WTC11 (cell line): ENCODE data around the gene JTB. TPM values are rescaled to one million over a fixed set of nuclear protein-coding genes. Genes with fewer than 3 reads are reported as not detected.
A peak's percentile ranks its signal among the peaks of the same experiment; 100 is the strongest.

Source experiments
- CTCF ChIP-seq: fragments of 200-600 bp; IDR thresholded peaks from 2 replicates; pipeline ENCODE4 v1.8.0; 2022; ENCODE audit warnings: antibody characterized with exemption
- ETV6 ChIP-seq: sonication (generic); formaldehyde crosslinking; IDR thresholded peaks from 2 replicates; pipeline ENCODE4 v1.8.1; 2022; ENCODE audit warnings: mild to moderate bottlenecking, missing genetic modification reagents
- FOXJ3 ChIP-seq: sonication (generic); formaldehyde crosslinking; IDR thresholded peaks from 2 replicates; pipeline ENCODE4 v1.9.0; 2021; ENCODE audit warnings: missing genetic modification reagents, mild to moderate bottlenecking, borderline replicate concordance
- GABPB1 ChIP-seq: sonication (generic); formaldehyde crosslinking; IDR thresholded peaks from 2 replicates; pipeline ENCODE4 v1.8.1; 2023; ENCODE audit warnings: mild to moderate bottlenecking, missing genetic modification reagents
- KAT7 ChIP-seq: sonication (generic); formaldehyde crosslinking; IDR thresholded peaks from 2 replicates; pipeline ENCODE4 v1.8.1; 2023; ENCODE audit warnings: missing genetic modification reagents, mild to moderate bottlenecking, borderline replicate concordance
- NFE2L1 ChIP-seq: sonication (generic); formaldehyde crosslinking; IDR thresholded peaks from 2 replicates; pipeline ENCODE4 v1.8.1; 2023; ENCODE audit warnings: missing genetic modification reagents
- NR2C2 ChIP-seq: sonication (generic); formaldehyde crosslinking; IDR thresholded peaks from 2 replicates; pipeline ENCODE4 v1.8.0; 2022; ENCODE audit warnings: mild to moderate bottlenecking, missing genetic modification reagents
- PRRX2 ChIP-seq: fragments of 250-450 bp; sonication (Bioruptor Pico); IDR thresholded peaks from 2 replicates; pipeline ENCODE4 v1.8.0; 2021; ENCODE audit warnings: mild to moderate bottlenecking
- SMAD4 ChIP-seq: sonication (generic); formaldehyde crosslinking; IDR thresholded peaks from 2 replicates; pipeline ENCODE4 v1.8.0; 2022; ENCODE audit warnings: mild to moderate bottlenecking, missing genetic modification reagents
- STAT6 ChIP-seq: sonication (generic); formaldehyde crosslinking; conservative IDR thresholded peaks from 2 replicates; pipeline ENCODE4 v1.8.1; 2023; ENCODE audit warnings: mild to moderate bottlenecking, low read depth, missing genetic modification reagents, moderate library complexity
- USF2 ChIP-seq: sonication (generic); formaldehyde crosslinking; IDR thresholded peaks from 2 replicates; pipeline ENCODE4 v1.8.1; 2023; ENCODE audit warnings: mild to moderate bottlenecking, missing genetic modification reagents, moderate library complexity
- ZNF121 ChIP-seq: sonication (generic); formaldehyde crosslinking; IDR thresholded peaks from 2 replicates; pipeline ENCODE4 v1.8.0; 2023; ENCODE audit warnings: missing genetic modification reagents
- ZNF416 ChIP-seq: fragments of 250-450 bp; sonication (Bioruptor Pico); IDR thresholded peaks from 2 replicates; pipeline ENCODE4 v1.9.0; 2021; ENCODE audit warnings: mild to moderate bottlenecking, inconsistent platforms
- ZNF423 ChIP-seq: fragments of 250-450 bp; sonication (Bioruptor Pico); IDR thresholded peaks from 2 replicates; pipeline ENCODE4 v2.1.2; 2022; ENCODE audit warnings: mild to moderate bottlenecking, moderate library complexity
- total RNA-seq: library from RNA; stranded (reverse); gene quantifications from 3 replicates; pipeline ENCODE4 v1.2.3, GENCODE V29; 2021
- TF ChIP-seq, protein P1 (sequence below): sonication (generic); formaldehyde crosslinking; IDR thresholded peaks from 2 replicates; pipeline ENCODE4 v1.8.1; 2023; ENCODE audit warnings: mild to moderate bottlenecking, missing genetic modification reagents, moderate library complexity
- TF ChIP-seq, protein P2 (sequence below): fragments of 250-450 bp; sonication (Bioruptor Pico); IDR thresholded peaks from 2 replicates; pipeline ENCODE4 v1.9.0; 2021; ENCODE audit warnings: mild to moderate bottlenecking
- TF ChIP-seq, protein P3 (sequence below): sonication (generic); formaldehyde crosslinking; IDR thresholded peaks from 2 replicates; pipeline ENCODE4 v1.8.1; 2023; ENCODE audit warnings: mild to moderate bottlenecking, moderate library complexity, missing genetic modification reagents
- TF ChIP-seq, protein P4 (sequence below): fragments of 250-450 bp; sonication (Bioruptor Pico); IDR thresholded peaks from 2 replicates; pipeline ENCODE4 v1.9.0; 2021; ENCODE audit warnings: mild to moderate bottlenecking, borderline replicate concordance
- TF ChIP-seq, protein P5 (sequence below): sonication (generic); formaldehyde crosslinking; IDR thresholded peaks from 2 replicates; pipeline ENCODE4 v1.8.1; 2023; ENCODE audit warnings: mild to moderate bottlenecking, missing genetic modification reagents, borderline replicate concordance

JTB gene
- total RNA-seq, 1 experiment from 2014 or later, result 90.3 TPM

GRCh38 chr1:153990468-153991150, 13.1 kb upstream of the JTB start, which contains the start of gene RPS27 (continued):
- TF ChIP-seq, protein P1, sequence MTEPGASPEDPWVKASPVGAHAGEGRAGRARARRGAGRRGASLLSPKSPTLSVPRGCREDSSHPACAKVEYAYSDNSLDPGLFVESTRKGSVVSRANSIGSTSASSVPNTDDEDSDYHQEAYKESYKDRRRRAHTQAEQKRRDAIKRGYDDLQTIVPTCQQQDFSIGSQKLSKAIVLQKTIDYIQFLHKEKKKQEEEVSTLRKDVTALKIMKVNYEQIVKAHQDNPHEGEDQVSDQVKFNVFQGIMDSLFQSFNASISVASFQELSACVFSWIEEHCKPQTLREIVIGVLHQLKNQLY (CRISPR knock-in tag), result no peak
- TF ChIP-seq, protein P2, sequence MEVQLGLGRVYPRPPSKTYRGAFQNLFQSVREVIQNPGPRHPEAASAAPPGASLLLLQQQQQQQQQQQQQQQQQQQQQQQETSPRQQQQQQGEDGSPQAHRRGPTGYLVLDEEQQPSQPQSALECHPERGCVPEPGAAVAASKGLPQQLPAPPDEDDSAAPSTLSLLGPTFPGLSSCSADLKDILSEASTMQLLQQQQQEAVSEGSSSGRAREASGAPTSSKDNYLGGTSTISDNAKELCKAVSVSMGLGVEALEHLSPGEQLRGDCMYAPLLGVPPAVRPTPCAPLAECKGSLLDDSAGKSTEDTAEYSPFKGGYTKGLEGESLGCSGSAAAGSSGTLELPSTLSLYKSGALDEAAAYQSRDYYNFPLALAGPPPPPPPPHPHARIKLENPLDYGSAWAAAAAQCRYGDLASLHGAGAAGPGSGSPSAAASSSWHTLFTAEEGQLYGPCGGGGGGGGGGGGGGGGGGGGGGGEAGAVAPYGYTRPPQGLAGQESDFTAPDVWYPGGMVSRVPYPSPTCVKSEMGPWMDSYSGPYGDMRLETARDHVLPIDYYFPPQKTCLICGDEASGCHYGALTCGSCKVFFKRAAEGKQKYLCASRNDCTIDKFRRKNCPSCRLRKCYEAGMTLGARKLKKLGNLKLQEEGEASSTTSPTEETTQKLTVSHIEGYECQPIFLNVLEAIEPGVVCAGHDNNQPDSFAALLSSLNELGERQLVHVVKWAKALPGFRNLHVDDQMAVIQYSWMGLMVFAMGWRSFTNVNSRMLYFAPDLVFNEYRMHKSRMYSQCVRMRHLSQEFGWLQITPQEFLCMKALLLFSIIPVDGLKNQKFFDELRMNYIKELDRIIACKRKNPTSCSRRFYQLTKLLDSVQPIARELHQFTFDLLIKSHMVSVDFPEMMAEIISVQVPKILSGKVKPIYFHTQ (CRISPR knock-in tag), result peak; percentile 88; the same call in 1 of the 2 replicates
- 0 out of 2 replicates have a peak, but pooled peaks have one; percentile 55 for TF ChIP-seq SMAD4 (CRISPR knock-in tag)
- TF ChIP-seq, protein P3, sequence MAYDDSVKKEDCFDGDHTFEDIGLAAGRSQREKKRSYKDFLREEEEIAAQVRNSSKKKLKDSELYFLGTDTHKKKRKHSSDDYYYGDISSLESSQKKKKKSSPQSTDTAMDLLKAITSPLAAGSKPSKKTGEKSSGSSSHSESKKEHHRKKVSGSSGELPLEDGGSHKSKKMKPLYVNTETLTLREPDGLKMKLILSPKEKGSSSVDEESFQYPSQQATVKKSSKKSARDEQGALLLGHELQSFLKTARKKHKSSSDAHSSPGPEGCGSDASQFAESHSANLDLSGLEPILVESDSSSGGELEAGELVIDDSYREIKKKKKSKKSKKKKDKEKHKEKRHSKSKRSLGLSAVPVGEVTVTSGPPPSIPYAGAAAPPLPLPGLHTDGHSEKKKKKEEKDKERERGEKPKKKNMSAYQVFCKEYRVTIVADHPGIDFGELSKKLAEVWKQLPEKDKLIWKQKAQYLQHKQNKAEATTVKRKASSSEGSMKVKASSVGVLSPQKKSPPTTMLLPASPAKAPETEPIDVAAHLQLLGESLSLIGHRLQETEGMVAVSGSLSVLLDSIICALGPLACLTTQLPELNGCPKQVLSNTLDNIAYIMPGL (CRISPR knock-in tag), result no peak
- TF ChIP-seq KAT7, result no peak
- TF ChIP-seq, protein P4, sequence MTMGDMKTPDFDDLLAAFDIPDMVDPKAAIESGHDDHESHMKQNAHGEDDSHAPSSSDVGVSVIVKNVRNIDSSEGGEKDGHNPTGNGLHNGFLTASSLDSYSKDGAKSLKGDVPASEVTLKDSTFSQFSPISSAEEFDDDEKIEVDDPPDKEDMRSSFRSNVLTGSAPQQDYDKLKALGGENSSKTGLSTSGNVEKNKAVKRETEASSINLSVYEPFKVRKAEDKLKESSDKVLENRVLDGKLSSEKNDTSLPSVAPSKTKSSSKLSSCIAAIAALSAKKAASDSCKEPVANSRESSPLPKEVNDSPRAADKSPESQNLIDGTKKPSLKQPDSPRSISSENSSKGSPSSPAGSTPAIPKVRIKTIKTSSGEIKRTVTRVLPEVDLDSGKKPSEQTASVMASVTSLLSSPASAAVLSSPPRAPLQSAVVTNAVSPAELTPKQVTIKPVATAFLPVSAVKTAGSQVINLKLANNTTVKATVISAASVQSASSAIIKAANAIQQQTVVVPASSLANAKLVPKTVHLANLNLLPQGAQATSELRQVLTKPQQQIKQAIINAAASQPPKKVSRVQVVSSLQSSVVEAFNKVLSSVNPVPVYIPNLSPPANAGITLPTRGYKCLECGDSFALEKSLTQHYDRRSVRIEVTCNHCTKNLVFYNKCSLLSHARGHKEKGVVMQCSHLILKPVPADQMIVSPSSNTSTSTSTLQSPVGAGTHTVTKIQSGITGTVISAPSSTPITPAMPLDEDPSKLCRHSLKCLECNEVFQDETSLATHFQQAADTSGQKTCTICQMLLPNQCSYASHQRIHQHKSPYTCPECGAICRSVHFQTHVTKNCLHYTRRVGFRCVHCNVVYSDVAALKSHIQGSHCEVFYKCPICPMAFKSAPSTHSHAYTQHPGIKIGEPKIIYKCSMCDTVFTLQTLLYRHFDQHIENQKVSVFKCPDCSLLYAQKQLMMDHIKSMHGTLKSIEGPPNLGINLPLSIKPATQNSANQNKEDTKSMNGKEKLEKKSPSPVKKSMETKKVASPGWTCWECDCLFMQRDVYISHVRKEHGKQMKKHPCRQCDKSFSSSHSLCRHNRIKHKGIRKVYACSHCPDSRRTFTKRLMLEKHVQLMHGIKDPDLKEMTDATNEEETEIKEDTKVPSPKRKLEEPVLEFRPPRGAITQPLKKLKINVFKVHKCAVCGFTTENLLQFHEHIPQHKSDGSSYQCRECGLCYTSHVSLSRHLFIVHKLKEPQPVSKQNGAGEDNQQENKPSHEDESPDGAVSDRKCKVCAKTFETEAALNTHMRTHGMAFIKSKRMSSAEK (CRISPR knock-in tag), result peak; percentile 83; the same call in 1 of the 2 replicates
- TF ChIP-seq ZNF423 (CRISPR knock-in tag), result no peak
- TF ChIP-seq STAT6 (CRISPR knock-in tag), result no peak
- TF ChIP-seq NFE2L1 (CRISPR knock-in tag), result 0 out of 2 replicates have a peak, but pooled peaks have one; percentile 56
- TF ChIP-seq CTCF, result no peak
- no peak for TF ChIP-seq PRRX2 (CRISPR knock-in tag)
- peak; percentile 74; the same call in 1 of the 2 replicates for TF ChIP-seq ETV6 (CRISPR knock-in tag)
- no peak for TF ChIP-seq FOXJ3
- TF ChIP-seq ZNF121, result no peak
- no peak for TF ChIP-seq NR2C2 (CRISPR knock-in tag)
- peak; percentile 72; the same call in 1 of the 2 replicates for TF ChIP-seq ZNF416 (CRISPR knock-in tag)
- TF ChIP-seq, protein P5, sequence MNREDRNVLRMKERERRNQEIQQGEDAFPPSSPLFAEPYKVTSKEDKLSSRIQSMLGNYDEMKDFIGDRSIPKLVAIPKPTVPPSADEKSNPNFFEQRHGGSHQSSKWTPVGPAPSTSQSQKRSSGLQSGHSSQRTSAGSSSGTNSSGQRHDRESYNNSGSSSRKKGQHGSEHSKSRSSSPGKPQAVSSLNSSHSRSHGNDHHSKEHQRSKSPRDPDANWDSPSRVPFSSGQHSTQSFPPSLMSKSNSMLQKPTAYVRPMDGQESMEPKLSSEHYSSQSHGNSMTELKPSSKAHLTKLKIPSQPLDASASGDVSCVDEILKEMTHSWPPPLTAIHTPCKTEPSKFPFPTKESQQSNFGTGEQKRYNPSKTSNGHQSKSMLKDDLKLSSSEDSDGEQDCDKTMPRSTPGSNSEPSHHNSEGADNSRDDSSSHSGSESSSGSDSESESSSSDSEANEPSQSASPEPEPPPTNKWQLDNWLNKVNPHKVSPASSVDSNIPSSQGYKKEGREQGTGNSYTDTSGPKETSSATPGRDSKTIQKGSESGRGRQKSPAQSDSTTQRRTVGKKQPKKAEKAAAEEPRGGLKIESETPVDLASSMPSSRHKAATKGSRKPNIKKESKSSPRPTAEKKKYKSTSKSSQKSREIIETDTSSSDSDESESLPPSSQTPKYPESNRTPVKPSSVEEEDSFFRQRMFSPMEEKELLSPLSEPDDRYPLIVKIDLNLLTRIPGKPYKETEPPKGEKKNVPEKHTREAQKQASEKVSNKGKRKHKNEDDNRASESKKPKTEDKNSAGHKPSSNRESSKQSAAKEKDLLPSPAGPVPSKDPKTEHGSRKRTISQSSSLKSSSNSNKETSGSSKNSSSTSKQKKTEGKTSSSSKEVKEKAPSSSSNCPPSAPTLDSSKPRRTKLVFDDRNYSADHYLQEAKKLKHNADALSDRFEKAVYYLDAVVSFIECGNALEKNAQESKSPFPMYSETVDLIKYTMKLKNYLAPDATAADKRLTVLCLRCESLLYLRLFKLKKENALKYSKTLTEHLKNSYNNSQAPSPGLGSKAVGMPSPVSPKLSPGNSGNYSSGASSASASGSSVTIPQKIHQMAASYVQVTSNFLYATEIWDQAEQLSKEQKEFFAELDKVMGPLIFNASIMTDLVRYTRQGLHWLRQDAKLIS (CRISPR knock-in tag), result no peak; the same call in 1 of the 2 replicates
- peak; percentile 93 for TF ChIP-seq GABPB1 (CRISPR knock-in tag)
- TF ChIP-seq USF2 (CRISPR knock-in tag), result peak; percentile 22; the same call in 1 of the 2 replicates
